Type B pancreatic cell (in vitro differentiated cells): ENCODE measurements around the gene SACS. TPM values are rescaled to one million over a fixed set of nuclear protein-coding genes. Genes with fewer than 3 reads are reported as not detected.

ENCODE experiments used
- DNase-seq: peaks from one replicate; pipeline ENCODE4 v3.0.0; 2021; ENCODE audit warnings: mixed read lengths; ENCODE audit not compliant: unreplicated experiment; ENCODE audit errors: extremely low spot score
- H3K27ac Mint-ChIP-seq: 2 replicates; pipeline ENCODE4 v1.8.0; 2021; ENCODE audit warnings: mild to moderate bottlenecking, mixed read lengths
- H3K27me3 Mint-ChIP-seq: 2 replicates; pipeline ENCODE4 v1.8.0; 2021; ENCODE audit warnings: mixed read lengths
- H3K36me3 Mint-ChIP-seq: 2 replicates; pipeline ENCODE4 v1.8.0; 2021; ENCODE audit warnings: mixed read lengths
- H3K4me1 Mint-ChIP-seq: one replicate; pipeline ENCODE4 v1.8.0; 2021; ENCODE audit warnings: mixed read lengths; ENCODE audit not compliant: unreplicated experiment
- H3K4me3 Mint-ChIP-seq: 2 replicates; pipeline ENCODE4 v1.8.0; 2021; ENCODE audit warnings: mild to moderate bottlenecking, mixed read lengths
- H3K9me3 Mint-ChIP-seq: 2 replicates; pipeline ENCODE4 v1.8.0; 2021; ENCODE audit warnings: mixed read lengths
- total RNA-seq: library from RNA; stranded (reverse); gene quantifications from 2 replicates; pipeline ENCODE4 v1.2.1, GENCODE V29; 2021; ENCODE audit warnings: low replicate concordance
- TF ChIP-seq, protein P1 (sequence below): fragments of 200-600 bp; sonication (generic); conservative IDR thresholded peaks from 2 replicates; pipeline ENCODE4 v1.5.0; 2021; ENCODE audit warnings: antibody characterized with exemption, mild to moderate bottlenecking

Gene SACS
- total RNA-seq, 1 donor from 2014 or later: 49.6 TPM

DNA sequence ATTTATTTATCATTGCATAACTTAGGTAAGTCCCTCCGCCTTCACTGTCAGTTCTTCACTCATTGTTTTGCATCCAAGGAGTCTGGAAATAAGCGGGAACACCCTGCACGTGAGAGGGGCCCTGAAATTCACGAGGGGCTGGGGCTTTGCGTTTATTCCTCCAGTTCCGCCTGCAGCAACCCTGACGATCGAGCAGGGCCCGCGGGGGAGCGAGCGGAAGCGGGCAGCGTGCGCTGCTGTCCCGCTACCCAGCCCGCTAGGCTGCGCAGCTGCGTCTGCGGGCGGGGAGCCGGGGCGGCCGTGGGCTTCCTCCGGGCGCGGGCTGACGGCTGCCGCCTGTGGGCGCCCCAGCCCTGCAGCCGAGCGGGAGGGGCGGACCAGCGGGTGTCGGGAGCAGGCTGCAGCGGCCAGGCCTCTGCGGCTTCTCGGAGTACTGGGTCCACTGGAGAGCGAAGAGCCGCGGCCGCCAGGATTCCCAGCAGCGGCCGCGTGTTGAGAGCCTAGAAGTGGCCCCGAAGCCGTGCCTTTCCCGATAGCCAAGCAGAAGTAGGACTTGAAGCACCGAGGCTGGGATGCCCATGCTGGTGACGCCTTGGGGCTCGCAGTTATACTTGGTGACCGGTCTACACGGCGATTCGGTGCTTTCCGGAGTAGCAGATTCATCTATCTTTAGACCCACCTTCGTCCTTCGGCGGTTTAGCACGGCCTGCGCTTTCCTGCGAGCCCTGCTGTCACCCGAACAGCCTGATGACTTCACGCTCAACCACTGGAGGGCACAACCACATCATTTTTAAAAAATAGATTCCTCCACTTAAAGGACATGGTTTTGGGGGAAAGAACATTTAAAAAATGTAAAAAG is 32.9 kb upstream of the SACS start:
- DNase-seq: peak; percentile 79
- TF ChIP-seq, protein P1, sequence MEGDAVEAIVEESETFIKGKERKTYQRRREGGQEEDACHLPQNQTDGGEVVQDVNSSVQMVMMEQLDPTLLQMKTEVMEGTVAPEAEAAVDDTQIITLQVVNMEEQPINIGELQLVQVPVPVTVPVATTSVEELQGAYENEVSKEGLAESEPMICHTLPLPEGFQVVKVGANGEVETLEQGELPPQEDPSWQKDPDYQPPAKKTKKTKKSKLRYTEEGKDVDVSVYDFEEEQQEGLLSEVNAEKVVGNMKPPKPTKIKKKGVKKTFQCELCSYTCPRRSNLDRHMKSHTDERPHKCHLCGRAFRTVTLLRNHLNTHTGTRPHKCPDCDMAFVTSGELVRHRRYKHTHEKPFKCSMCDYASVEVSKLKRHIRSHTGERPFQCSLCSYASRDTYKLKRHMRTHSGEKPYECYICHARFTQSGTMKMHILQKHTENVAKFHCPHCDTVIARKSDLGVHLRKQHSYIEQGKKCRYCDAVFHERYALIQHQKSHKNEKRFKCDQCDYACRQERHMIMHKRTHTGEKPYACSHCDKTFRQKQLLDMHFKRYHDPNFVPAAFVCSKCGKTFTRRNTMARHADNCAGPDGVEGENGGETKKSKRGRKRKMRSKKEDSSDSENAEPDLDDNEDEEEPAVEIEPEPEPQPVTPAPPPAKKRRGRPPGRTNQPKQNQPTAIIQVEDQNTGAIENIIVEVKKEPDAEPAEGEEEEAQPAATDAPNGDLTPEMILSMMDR: peak; percentile 78
- Mint-ChIP-seq H3K4me1 (peaks cover 37% of the 10 kb centered on the region), H3K27me3 (peaks cover 3% of the 10 kb centered on the region), H3K9me3 (no peaks in the 10 kb centered on the region), H3K4me3 (peak overlapping the region; percentile 84), H3K27ac (no peak overlapping the region), H3K36me3 (no peaks in the 10 kb centered on the region)

DNA sequence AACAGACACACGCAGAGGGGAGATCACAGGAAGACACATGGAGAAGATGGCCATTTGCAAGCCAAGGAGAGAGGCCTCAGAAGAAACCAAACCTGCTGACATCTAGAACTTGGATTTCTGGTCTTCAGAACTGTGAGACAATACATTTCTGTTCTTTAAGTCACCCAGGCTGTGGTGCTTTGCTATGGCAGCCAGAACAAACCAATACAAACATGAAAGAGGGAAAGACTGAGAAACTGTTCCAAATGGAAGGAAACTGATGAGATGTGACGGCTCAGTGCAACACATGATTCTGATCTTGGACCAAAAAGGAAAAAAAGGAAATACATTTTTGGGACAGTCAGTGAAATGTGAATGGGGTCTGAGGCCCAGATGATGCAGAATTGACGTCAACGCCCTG is 30.2 kb upstream of the SACS start:
- no peak overlapping the region for H3K4me3 Mint-ChIP-seq
- no peaks in the 10 kb centered on the region for H3K9me3 Mint-ChIP-seq
- no peaks in the 10 kb centered on the region for H3K36me3 Mint-ChIP-seq
- peaks cover 3% of the 10 kb centered on the region for H3K27me3 Mint-ChIP-seq
- H3K4me1 Mint-ChIP-seq: peaks cover 20% of the 10 kb centered on the region
- no peak for DNase-seq
- no peak overlapping the region for H3K27ac Mint-ChIP-seq
- TF ChIP-seq, protein P1: no peak

DNA sequence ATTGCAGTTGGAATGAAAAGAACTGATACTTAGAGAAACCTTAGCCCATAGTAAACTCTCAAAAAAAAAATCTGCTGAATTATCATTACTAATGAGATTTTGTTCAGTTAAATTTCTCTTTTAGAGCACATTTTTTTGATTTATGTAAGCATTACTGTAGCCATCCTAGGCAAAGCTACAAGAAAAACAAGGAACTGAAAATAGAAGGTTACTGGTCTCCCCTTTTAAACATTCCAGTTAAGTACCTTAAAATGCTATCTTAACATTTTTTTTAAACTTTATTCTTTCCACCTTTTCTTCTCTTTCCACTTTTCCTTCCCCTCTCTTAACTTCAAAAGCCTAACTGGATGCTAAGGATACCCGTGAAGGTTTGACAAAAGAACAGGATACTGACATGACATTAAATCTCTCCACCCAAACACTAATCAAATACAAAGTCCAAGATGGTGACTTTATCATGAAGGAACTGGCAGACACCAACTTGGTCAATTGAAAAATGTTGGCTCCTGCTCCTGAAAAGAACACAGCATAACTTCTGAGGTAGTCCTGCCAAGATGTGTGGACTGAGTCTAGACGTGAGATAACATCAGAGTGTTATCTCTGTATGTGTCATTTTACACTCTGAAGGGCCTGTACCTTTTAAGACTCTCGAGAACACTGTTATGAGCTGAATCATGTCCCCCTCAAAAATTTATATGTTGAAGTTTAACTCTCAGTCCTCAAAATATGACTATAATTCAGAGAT is 29.5 kb upstream of the SACS start:
- Mint-ChIP-seq H3K4me3 (no peak overlapping the region), H3K9me3 (no peaks in the 10 kb centered on the region), H3K27ac (no peak overlapping the region), H3K36me3 (no peaks in the 10 kb centered on the region), H3K27me3 (peaks cover 3% of the 10 kb centered on the region), H3K4me1 (peaks cover 14% of the 10 kb centered on the region)
- TF ChIP-seq, protein P1: no peak
- DNase-seq: no peak

DNA sequence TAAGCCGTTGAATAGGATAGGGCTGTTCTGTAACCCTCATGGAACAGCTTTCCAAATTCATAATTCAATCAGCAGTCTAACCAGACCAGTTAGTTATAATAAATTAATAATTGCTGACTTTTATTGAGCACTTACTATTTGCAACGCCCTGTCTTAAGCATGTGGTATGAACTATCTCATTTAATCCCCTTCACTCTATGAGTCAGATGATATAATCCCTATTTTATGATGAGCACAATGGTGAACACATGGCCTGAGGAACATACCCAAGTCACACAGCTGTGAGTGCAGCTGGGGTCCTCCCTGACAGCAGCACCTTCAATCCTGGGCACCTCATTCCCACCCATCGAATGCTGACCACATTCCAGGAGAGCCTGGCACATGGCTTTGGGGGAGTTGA is 28.0 kb upstream of the SACS start:
- H3K27ac Mint-ChIP-seq: no peak overlapping the region

DNA sequence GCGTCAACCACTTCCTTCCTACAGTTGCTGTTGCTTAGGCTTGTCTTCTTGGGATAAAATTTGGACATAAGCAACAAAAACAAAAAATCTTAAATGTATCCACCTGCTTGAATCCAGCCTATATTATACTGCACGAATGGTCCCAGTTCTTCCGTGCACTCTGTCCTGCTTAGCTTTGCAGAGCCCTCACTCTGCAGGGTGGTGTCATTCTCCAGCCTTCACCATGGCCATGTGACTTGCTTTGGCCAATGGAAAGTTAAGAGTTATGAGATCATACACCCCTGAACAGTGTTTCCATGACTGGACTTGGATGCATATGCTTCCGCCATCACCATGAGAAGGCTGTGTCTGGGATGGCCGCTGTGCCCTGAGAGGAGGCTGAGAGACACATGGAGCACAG is 27.4 kb upstream of the SACS start:
- H3K9me3 Mint-ChIP-seq: no peaks in the 10 kb centered on the region
- no peak for DNase-seq
- H3K4me3 Mint-ChIP-seq: no peak overlapping the region
- TF ChIP-seq, protein P1: no peak
- peaks cover 8% of the 10 kb centered on the region for H3K4me1 Mint-ChIP-seq
- peak overlapping the region; percentile 57 for H3K27ac Mint-ChIP-seq
- H3K36me3 Mint-ChIP-seq: no peaks in the 10 kb centered on the region
- peaks cover 3% of the 10 kb centered on the region for H3K27me3 Mint-ChIP-seq

More for the DNA sequence above, 28.0 kb upstream of the SACS start:
- Mint-ChIP-seq H3K9me3 (no peaks in the 10 kb centered on the region), H3K4me1 (peaks cover 8% of the 10 kb centered on the region), H3K4me3 (no peak overlapping the region), H3K27me3 (peaks cover 3% of the 10 kb centered on the region), H3K36me3 (no peaks in the 10 kb centered on the region)
- no peak for DNase-seq
- TF ChIP-seq, protein P1: no peak
